Measurements from ENCODE around the gene EXD2.
"Not testable (repeated sequence)": the region's sequence is repeated elsewhere in the genome, so short reads cannot be mapped to it uniquely, and the experiment has no call there.

Gene EXD2

DNA sequence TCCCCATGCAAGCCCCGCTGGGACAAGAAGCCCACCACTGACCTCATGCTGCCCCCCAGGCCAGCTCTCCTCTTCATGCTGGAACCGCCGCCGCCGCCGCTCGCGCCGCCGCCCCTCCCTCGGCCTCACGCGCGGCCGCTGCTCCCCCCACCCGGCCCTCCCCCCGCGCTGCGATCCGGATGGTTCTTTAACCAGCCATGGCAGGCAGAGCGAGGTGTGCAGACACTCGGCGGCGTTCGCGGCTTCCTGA lies 38.5 kb upstream of the EXD2 start, which contains the start of gene DCAF5:
TSS of gene DCAF5 (minus strand) at position 218 of the 250 bp plus-strand sequence. CDS start at position 77, 141 bp downstream.
- DNase-seq (ENCODE audit: low read depth) = no peak
- peak within 1 kb of the TSS; percentile 93 for H3K4me3 ChIP-seq (replicated peaks; ENCODE audit: low read depth, low read length)
- TF ChIP-seq, protein P1, sequence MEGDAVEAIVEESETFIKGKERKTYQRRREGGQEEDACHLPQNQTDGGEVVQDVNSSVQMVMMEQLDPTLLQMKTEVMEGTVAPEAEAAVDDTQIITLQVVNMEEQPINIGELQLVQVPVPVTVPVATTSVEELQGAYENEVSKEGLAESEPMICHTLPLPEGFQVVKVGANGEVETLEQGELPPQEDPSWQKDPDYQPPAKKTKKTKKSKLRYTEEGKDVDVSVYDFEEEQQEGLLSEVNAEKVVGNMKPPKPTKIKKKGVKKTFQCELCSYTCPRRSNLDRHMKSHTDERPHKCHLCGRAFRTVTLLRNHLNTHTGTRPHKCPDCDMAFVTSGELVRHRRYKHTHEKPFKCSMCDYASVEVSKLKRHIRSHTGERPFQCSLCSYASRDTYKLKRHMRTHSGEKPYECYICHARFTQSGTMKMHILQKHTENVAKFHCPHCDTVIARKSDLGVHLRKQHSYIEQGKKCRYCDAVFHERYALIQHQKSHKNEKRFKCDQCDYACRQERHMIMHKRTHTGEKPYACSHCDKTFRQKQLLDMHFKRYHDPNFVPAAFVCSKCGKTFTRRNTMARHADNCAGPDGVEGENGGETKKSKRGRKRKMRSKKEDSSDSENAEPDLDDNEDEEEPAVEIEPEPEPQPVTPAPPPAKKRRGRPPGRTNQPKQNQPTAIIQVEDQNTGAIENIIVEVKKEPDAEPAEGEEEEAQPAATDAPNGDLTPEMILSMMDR (IDR thresholded peaks at IDR 0.05; ENCODE audit: low read length, missing control alignments) = no peak

DNA sequence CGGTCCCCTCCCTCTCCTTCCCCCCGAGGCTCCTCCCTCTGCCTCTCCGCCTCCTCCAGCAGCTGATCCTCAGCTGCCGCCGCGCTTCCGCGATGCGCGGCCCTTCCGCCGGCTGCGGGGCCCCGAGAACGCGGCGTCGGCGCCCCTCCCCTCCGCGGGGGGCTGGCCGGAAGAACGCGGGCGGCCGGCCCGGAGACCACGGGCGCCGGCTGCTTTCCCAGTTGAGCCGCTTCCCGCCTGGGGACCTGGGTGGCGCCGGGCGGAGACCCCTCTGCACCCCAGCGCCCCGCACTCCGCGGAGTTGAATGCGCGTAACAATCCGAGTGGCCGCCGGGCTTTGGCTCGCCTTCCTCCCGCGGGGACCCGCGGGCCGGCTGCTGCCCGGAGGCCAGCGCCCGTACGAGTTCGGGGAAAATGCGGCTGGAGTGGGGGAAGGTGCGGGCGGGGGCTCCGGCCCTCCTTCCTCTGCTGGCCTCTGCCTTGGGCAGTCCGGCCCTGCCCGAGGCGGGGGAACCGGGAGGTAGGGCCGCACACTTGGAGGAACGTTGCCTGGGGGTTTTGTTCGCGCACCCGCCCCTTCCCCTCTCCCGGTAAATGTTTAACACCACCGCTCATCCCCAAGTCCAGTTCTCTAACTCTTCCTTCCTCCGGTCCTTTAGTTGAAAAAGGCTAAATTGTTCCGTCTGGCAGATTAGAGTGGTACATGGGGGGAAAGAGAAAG lies 38.0 kb upstream of the EXD2 start:
- TF ChIP-seq, protein P1 (IDR thresholded peaks at IDR 0.05; ENCODE audit: low read length, missing control alignments) = no peak
- H3K4me3 ChIP-seq (replicated peaks; ENCODE audit: low read depth, low read length) = peak overlapping the region; percentile 93
- DNase-seq (ENCODE audit: low read depth) = peak; percentile 96

DNA sequence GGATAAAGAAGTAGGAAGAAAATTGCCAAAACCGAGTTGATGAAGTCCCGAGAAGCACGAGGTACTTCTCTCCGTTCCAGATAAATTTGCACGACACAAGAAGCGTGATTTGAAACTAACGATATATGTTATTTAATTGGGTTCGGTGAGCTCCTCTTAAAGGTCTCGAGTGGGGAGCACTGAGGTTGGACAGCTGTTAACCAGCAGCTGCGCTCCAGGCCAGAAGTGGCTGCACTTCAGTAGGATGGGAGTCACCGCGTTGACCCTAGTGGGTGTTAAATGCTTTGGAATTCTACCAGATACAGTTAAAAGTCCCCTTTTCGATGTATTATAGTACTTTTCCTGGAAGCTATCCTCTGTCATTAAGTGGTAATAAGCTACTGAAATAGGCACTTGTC lies 37.4 kb upstream of the EXD2 start:
- TF ChIP-seq, protein P1 (IDR thresholded peaks at IDR 0.05; ENCODE audit: low read length, missing control alignments) = no peak
- peak overlapping the region; percentile 93 for H3K4me3 ChIP-seq (replicated peaks; ENCODE audit: low read depth, low read length)
- DNase-seq (ENCODE audit: low read depth) = no peak

GRCh38 chr14:69154779-69155178 lies 36.5 kb upstream of the EXD2 start:
- H3K4me3 ChIP-seq (replicated peaks; ENCODE audit: low read depth, low read length) = no peak overlapping the region
- TF ChIP-seq, protein P1 (IDR thresholded peaks at IDR 0.05; ENCODE audit: low read length, missing control alignments) = no peak
- DNase-seq (ENCODE audit: low read depth) = peak; percentile 43

GRCh38 chr14:69156224-69156623 lies 35.1 kb upstream of the EXD2 start:
- H3K4me3 ChIP-seq (replicated peaks; ENCODE audit: low read depth, low read length) = no peak overlapping the region
- no peak for DNase-seq (ENCODE audit: low read depth)
- TF ChIP-seq, protein P1 (IDR thresholded peaks at IDR 0.05; ENCODE audit: low read length, missing control alignments) = no peak

GRCh38 chr14:69161590-69161989 lies 29.7 kb upstream of the EXD2 start:
- H3K4me3 ChIP-seq (replicated peaks; ENCODE audit: low read depth, low read length) = no peak overlapping the region
- TF ChIP-seq, protein P1 (IDR thresholded peaks at IDR 0.05; ENCODE audit: low read length, missing control alignments) = no peak
- no peak for DNase-seq (ENCODE audit: low read depth)

DNA sequence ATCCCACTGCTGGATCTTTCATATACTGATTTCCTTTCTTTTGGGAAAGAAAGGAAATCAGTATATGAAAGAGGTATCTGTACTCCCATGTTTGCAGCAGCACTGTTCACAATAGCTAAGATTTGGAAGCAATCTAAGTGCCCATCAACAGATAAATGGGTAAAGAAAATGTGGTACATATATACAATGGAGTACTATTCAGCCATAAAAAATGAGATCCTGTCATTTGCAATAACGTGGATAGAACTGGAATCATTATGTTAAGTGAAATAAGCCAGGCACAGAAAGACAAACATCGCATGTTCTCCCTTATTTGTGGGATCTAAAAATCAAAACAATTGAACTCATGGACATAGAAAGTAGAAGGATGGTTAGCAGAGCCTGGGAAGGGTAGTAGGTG lies 25.5 kb upstream of the EXD2 start:
- not testable (repeated sequence) for H3K4me3 ChIP-seq (replicated peaks; ENCODE audit: low read depth, low read length); DNase-seq (ENCODE audit: low read depth)

Measured in fibroblast of pulmonary artery (primary cell).